Loucy (cell line): ENCODE results near the gene TAAR6.

Experiments used
- H2AFZ ChIP-seq: fragments of 200-600 bp; sonication (generic); 2 replicates; pipeline ENCODE4 v1.6.0; 2016; ENCODE audit warnings: antibody characterized with exemption, mild to moderate bottlenecking, low read length, moderate library complexity
- H3F3A ChIP-seq: fragments of 200-600 bp; 2 replicates; pipeline ENCODE4 v1.6.0; 2016; ENCODE audit warnings: antibody characterized with exemption, low read depth, mild to moderate bottlenecking
- H3K27me3 ChIP-seq: fragments of 200-600 bp; sonication (generic); 2 replicates; pipeline ENCODE4 v1.6.1; 2014; ENCODE audit warnings: low read length, mild to moderate bottlenecking; ENCODE audit not compliant: insufficient read depth, poor library complexity, severe bottlenecking
- H3K36me3 ChIP-seq: fragments of 200-600 bp; sonication (generic); 2 replicates; pipeline ENCODE4 v1.6.1; 2016; ENCODE audit warnings: low read length; ENCODE audit not compliant: insufficient read depth
- H3K4me1 ChIP-seq: fragments of 200-600 bp; sonication (generic); 2 replicates; pipeline ENCODE4 v1.5.1; 2014; ENCODE audit warnings: low read length, mild to moderate bottlenecking; ENCODE audit not compliant: insufficient read depth, poor library complexity, severe bottlenecking
- H3K4me2 ChIP-seq: fragments of 200-600 bp; sonication (generic); 2 replicates; pipeline ENCODE4 v1.6.0; 2014; ENCODE audit warnings: antibody characterized with exemption, low read length, low read depth, mild to moderate bottlenecking; ENCODE audit not compliant: poor library complexity, severe bottlenecking
- H3K4me3 ChIP-seq: fragments of 200-600 bp; sonication (generic); 2 replicates; pipeline ENCODE4 v1.5.1; 2014; ENCODE audit warnings: low read length, mild to moderate bottlenecking, mixed read lengths; ENCODE audit not compliant: poor library complexity, severe bottlenecking
- H3K79me2 ChIP-seq: fragments of 200-600 bp; sonication (generic); 2 replicates; pipeline ENCODE4 v1.6.1; 2014; ENCODE audit warnings: low read length; ENCODE audit not compliant: insufficient read depth
- H3K9ac ChIP-seq: fragments of 200-600 bp; sonication (generic); 2 replicates; pipeline ENCODE4 v1.6.0; 2014; ENCODE audit warnings: mild to moderate bottlenecking, low read depth, low read length, moderate library complexity; ENCODE audit not compliant: poor library complexity, severe bottlenecking
- H3K9me2 ChIP-seq: fragments of 200-600 bp; sonication (generic); replicated peaks from 2 replicates; pipeline ENCODE4 v1.6.1; 2016; ENCODE audit warnings: low read depth, low read length, mixed read lengths
- H3K9me3 ChIP-seq: fragments of 200-600 bp; sonication (generic); 2 replicates; pipeline ENCODE4 v1.6.1; 2014; ENCODE audit warnings: mild to moderate bottlenecking, antibody characterized with exemption, low read length, low read depth; ENCODE audit not compliant: insufficient read depth
- H4K20me1 ChIP-seq: fragments of 200-600 bp; sonication (generic); 2 replicates; pipeline ENCODE4 v1.6.0; 2014; ENCODE audit warnings: antibody characterized with exemption, low read length, mild to moderate bottlenecking; ENCODE audit not compliant: insufficient read depth, poor library complexity, severe bottlenecking
- CTCF ChIP-seq: fragments of 200-600 bp; sonication (generic); conservative IDR thresholded peaks from 2 replicates; pipeline ENCODE4 v1.5.1; 2014; ENCODE audit warnings: mild to moderate bottlenecking, antibody characterized with exemption, low read length
- EZH2phosphoT487 ChIP-seq: fragments of 200-600 bp; IDR thresholded peaks from 2 replicates; pipeline ENCODE4 v1.6.1; 2018; ENCODE audit warnings: antibody characterized with exemption, mild to moderate bottlenecking, moderate library complexity, borderline replicate concordance

TAAR6 gene

DNA sequence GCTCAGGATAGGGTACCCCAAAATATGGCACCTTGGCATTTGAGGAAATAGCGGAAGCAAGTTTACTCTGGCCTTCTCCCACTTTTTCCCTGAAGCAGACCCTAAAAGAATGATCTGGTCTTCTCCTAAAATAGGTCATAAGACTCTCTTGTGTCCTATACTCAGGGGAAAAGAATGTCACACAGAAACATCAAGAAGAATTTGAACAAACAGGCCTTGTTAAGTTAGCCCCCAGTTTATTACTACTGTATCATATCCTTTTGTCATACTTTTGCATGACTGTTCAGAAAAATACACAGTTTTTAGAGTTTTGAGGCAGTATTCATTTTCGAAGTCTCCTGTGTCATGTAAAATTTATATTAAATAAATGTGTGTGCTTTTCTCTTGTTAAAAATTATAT lies 41.5 kb downstream of the TAAR6 start:
- Histone ChIP-seq H3K9ac (no peak overlapping the region), H3K27me3 (no peaks in the 10 kb centered on the region), H3K4me3 (no peak overlapping the region), H3K79me2 (no peaks in the 10 kb centered on the region), H3K4me2 (no peak overlapping the region), H3K9me2 (no peaks in the 10 kb centered on the region), H3K4me1 (no peaks in the 10 kb centered on the region), H3K36me3 (no peaks in the 10 kb centered on the region), H2AFZ (peak overlapping the region; percentile 57; the same call in 1 of the 2 replicates), H3F3A (no peaks in the 10 kb centered on the region), H4K20me1 (no peaks in the 10 kb centered on the region), H3K9me3 (no peaks in the 10 kb centered on the region)
- no peak for TF ChIP-seq CTCF
- TF ChIP-seq EZH2phosphoT487: no peak

- Histone ChIP-seq H2AFZ (peak overlapping the region; percentile 57; the same call in 1 of the 2 replicates), H3K9ac (no peak overlapping the region), H3K27me3 (no peaks in the 10 kb centered on the region), H3K4me2 (no peak overlapping the region), H3K79me2 (no peaks in the 10 kb centered on the region), H3F3A (no peaks in the 10 kb centered on the region), H3K9me3 (no peaks in the 10 kb centered on the region), H4K20me1 (no peaks in the 10 kb centered on the region), H3K36me3 (no peaks in the 10 kb centered on the region), H3K4me3 (no peak overlapping the region), H3K9me2 (no peaks in the 10 kb centered on the region), H3K4me1 (no peaks in the 10 kb centered on the region)
- TF ChIP-seq CTCF (no peak), EZH2phosphoT487 (no peak)
Observed at GRCh38 chr6:132612449-132613108, 42.5 kb downstream of the TAAR6 start.

GRCh38 chr6:132614554-132614953 lies 44.4 kb downstream of the TAAR6 start:
- no peaks in the 10 kb centered on the region for H3K79me2 ChIP-seq
- H3K9me3 ChIP-seq: no peaks in the 10 kb centered on the region
- H3K27me3 ChIP-seq: no peaks in the 10 kb centered on the region
- H3K4me3 ChIP-seq: no peak overlapping the region
- no peak overlapping the region for H2AFZ ChIP-seq
- no peaks in the 10 kb centered on the region for H3K36me3 ChIP-seq
- H3K9ac ChIP-seq: no peak overlapping the region
- no peak for TF ChIP-seq CTCF
- TF ChIP-seq EZH2phosphoT487: no peak
- H3K4me1 ChIP-seq: no peaks in the 10 kb centered on the region
- H3K4me2 ChIP-seq: no peak overlapping the region
- no peaks in the 10 kb centered on the region for H3F3A ChIP-seq
- no peaks in the 10 kb centered on the region for H3K9me2 ChIP-seq
- H4K20me1 ChIP-seq: no peaks in the 10 kb centered on the region
